HG03196 (cell line): Measurements from ENCODE around the gene TIMD4.
"Not testable (repeated sequence)": the region's sequence is repeated elsewhere in the genome, so short reads cannot be mapped to it uniquely, and the experiment has no call there.

Source experiments
- ATAC-seq: cut with Tn5 transposase; IDR thresholded peaks from one replicate; pipeline ENCODE4 v1.9.1; 2021; ENCODE audit not compliant: unreplicated experiment

Gene TIMD4

GRCh38 chr5:156925767-156926166, 37.3 kb downstream of the TIMD4 start:
- not testable (repeated sequence) for ATAC-seq

DNA sequence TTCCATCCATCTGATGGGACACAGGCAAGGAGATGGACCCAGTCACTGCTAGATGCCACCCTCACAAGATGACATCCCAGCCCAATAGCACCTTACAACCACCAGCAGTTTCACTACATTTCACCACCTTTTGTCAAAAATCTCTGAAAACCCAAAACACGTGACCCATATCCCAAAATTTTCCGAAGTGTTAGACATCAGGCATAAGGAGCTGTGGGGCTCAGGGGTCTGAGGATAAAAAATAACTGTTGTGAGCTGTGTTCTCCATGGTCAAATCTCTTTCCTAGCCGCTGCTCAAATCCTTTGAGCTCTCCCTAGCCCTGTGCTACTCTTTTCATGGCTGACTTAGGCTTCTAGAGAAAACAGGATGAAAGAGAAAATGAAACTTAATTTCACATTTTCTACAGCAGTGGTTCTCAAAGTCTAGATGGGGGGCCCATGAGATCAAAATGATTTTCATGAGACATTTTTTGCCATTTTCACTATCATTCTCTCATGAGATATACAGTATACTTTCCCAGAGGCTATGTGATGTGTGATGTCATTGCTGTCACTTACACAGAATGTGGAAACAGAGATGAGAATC, 40.7 kb downstream of the TIMD4 start:
- peak; percentile 37 for ATAC-seq

DNA sequence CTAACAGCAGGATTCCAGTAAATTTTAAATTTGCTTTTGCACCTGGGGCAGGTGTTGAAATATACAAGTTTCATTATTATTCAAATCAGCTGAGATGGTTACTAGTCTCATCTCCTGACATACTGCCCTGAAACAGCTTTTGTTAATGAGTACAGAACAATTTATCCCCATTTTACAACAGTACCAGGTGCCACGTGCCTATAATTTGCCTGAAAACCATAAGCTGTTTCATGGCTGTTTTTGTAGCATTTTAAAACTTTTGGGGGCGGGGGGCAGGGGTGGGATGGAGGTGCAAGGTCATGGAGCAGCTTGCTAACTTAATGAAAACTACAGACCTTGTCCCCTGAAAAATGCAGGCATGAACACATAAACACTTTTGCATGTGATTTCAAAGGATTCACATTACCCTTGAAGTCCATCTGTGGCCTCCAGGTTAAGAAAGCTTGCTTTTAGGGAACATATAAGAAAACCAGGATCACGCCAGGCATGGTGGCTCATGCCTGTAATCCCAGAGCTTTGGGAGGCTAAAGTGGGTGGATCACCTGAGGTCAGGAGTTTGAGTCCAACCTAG, 42.1 kb downstream of the TIMD4 start:
- ATAC-seq, result peak; percentile 49

DNA sequence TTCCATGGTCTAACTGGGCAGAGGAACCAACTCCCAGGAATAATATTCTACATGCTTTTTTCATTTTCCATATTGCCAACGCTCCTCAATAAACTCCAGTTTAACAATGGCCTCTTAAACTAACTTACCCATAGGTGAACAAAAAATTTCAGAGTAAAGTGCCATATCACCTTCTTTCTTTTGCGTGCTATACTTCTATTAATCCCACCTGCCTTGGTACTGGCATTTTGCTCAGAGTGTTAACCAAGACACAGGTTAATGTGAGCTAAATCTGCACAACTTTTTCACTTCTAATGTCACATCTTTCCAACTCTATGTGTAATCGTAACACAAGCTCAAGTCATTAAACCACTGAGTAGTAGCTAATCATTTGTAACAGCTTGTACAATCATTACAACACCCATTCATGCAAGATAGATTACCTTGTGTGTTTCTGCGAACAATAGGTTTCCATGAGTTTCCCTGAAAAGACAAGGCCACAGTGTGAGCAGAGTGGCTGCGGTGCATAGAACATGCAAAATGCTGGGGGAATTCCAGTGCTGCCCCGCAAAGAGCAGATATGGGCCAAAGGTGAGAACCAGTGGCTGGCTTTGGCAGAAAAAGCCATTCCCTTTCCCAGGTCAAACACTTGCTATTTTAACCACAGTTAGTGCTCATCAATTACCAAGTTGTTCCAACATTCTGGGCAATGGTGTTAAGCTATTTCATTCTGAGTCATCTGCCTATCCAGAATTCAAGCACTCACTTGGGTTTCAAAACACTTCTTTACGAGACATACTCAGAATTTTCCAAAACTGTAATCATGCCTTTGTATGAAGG, 42.8 kb downstream of the TIMD4 start:
- peak; percentile 53 for ATAC-seq

DNA sequence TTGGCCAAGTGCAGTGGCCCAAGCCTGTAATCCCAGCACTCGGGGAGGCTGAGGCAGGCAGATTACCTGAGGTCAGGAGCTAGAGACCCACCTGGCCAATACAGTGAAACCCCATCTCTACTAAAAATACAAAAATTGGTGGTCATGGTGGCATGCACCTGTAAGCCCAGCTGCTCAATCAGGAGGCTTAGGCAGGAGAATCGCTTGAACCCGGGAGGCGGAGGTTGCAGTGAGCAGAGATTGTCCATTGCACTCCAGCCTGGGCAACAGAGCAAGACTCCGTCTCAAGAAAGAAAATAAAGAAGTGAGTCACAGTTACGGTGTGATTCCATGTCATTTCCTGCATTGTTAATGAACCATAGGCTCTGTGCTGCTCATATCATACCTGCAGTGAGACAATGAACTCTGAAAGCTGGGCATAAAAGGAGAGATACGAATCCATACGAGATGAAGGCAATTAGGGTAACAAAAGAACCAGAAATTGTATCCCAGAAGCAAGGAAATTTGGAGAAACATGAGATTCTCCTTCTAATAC, 44.6 kb downstream of the TIMD4 start:
- no peak for ATAC-seq

- ATAC-seq, result peak; percentile 13
Measured at GRCh38 chr5:156914371-156914737, 48.7 kb downstream of the TIMD4 start.

GRCh38 chr5:156913719-156914370, 49.2 kb downstream of the TIMD4 start:
- peak; percentile 88 for ATAC-seq

DNA sequence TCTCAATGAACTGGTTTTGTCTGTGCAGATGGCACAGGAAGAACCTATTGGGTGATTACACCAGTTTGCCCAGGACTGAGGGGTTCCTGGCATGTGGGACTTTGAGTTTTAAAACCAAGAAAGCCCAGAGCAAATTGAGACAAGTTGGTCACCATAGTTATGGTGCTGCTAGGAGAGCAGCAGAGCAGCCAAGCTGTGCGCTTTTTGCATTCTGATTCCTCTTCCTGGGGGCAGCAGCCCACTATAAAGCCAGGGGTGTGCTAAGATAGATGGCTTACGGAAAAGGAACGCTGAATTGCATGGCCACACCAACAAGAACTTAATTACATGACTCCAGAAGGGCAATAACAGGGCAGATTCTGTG, 49.7 kb downstream of the TIMD4 start:
- ATAC-seq, result no peak

DNA sequence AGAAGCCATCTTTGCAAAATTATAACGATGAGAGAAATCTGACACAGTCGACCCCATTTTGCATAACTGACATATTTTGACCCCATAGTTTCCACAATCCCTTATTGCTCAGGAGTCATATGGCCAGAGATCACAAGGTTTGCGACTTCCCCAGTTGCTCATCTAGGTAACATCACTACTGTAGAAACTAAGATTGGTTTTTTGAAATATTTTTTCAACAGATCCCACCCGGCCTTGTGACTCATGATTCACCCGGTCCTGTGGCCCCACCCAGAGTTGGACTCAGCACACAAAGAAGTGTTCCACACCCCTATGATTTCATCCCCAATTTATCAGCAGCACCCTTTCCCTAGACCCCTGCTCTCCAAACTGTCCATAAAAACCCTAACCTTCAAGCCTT, 50.2 kb downstream of the TIMD4 start:
- no peak for ATAC-seq

- no peak for ATAC-seq
Measured at GRCh38 chr5:156909180-156909579, 53.8 kb downstream of the TIMD4 start.

DNA sequence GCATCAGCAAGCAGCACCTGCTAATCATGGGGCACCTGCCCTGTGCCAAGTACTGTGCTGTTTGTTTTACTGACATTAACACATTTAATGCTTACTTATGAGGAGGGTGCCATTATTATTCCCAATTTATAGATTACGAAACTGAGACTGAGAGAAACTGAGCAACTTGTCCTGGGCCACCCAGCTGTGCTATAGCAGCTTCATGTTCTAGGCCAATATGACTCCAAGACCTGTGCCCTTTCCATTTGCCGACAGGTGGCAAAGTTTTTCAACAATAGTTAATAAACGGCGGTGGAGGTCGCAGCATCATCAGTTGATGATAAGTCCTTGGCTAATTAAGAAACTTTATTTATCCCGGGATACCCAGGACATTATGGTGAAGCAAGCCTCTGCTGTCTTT, 55.4 kb downstream of the TIMD4 start:
- ATAC-seq, result no peak

GRCh38 chr5:156906807-156907206, 56.2 kb downstream of the TIMD4 start:
- ATAC-seq, result no peak

- ATAC-seq, result no peak
Measured at GRCh38 chr5:156896546-156896945, 66.5 kb downstream of the TIMD4 start.

DNA sequence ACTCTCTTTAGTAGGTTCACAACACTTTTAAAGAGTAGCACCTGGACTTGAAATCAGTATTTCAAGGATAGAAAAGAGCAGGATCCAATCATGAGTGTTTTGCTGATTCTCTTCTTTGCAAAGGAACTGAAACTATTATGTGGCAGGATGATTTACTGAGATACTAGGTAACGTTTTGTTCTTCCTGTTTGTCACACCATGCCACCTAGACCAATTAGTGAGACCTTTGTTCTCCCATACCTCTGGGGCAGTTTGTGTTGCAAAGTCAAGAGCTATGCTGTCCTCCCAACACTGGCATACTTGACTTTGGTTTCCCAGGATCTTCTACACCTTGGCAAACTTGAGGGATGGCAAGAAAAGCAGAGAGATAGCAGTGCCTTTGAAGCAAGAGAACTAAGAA, 69.5 kb downstream of the TIMD4 start:
- peak; percentile 57 for ATAC-seq

GRCh38 chr5:156892864-156893263, 70.2 kb downstream of the TIMD4 start:
- no peak for ATAC-seq

GRCh38 chr5:156892223-156892622, 70.8 kb downstream of the TIMD4 start:
- ATAC-seq, result no peak

DNA sequence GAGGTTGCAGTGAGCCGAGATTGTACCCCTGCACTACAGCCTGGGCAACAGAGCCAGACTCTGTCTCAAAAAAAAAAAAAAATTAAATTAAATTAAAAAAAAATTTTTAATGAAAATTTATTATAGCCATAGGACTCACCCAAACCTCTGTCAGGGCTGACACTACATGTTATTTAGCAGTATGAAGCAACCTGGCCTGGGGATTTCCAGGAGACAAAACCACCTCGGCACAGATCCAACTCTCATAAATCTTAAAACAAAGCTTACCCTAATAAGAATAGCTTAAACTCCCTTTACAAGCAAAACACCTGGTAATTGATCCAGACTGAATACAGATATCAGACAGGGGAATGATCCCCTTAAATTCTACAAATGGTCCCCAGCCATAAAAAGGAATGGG, 74.5 kb downstream of the TIMD4 start:
- ATAC-seq, result no peak

- no peak for ATAC-seq
Measured at GRCh38 chr5:156883316-156883875, 79.6 kb downstream of the TIMD4 start.

GRCh38 chr5:156879665-156880285, 83.3 kb downstream of the TIMD4 start:
- peak; percentile 94 for ATAC-seq

- ATAC-seq, result no peak
Measured at GRCh38 chr5:156871212-156871611, 91.8 kb downstream of the TIMD4 start.

DNA sequence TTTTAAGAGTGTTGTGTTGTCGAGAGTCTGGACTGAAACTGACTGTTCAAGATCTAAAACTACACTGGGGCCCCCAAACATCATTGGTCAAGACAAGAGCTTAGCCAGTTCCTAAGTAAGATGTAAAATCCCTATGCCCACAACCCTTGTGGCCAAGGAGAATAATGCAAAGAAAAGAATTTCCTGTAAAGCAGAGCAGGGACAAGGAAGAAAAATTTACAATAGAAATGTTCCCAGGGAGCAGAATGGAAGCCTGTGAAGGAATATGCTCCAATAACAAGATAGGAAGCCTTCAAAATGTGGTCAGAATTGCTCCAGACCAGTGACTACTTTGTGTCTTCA, 92.6 kb downstream of the TIMD4 start:
- no peak for ATAC-seq
